GM12875 (cell line): Measurements from ENCODE around the gene IREB2.

Source experiments
- H3K4me3 ChIP-seq: one replicate; pipeline ENCODE4 v1.5.1; 2011; ENCODE audit warnings: low read depth, low read length, control low read depth
- TF ChIP-seq, protein P1 (sequence below): IDR thresholded peaks from 2 replicates; pipeline ENCODE4 v1.5.1; 2011; ENCODE audit warnings: low read depth, mild to moderate bottlenecking, control low read depth, inconsistent platforms, low read length, moderate library complexity, borderline replicate concordance; ENCODE audit not compliant: insufficient read depth

Gene IREB2

DNA sequence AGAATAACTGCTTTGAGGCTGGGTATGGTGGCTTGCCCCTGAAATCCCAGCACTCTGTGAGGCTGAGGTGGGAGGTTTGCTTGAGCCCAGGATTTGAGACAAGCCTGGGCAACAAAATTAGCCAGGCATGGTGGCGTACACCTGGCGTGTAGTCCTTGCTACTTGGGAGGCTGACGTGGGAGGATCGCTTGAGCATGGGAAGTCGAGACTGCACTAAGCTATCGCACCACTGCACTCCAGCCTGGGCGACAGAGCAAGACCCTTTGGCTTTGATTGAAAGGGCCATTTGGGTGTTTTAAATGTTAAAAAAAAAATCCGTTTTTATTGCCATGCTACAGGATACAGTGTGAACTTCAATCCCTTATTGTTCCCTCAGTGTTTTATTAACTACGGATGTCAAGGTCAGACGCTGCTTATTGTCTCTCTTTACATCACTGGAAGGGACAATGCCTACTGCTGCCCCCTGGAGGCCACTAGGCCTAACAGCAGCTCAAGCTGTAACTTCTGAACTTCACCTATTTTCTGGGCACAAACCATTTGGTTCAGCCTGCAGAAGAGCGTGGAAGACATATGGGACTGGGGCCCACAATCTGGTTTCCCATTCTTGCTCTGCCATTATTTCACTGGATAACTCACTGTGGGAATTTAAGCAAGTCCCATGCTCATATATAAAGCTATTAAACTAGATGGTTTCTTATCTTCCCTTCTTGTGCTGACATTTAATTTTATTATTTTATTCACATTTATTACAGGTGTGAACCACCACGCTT is 15.3 kb upstream of the IREB2 start:
- H3K4me3 ChIP-seq = no peak overlapping the region
- TF ChIP-seq, protein P1, sequence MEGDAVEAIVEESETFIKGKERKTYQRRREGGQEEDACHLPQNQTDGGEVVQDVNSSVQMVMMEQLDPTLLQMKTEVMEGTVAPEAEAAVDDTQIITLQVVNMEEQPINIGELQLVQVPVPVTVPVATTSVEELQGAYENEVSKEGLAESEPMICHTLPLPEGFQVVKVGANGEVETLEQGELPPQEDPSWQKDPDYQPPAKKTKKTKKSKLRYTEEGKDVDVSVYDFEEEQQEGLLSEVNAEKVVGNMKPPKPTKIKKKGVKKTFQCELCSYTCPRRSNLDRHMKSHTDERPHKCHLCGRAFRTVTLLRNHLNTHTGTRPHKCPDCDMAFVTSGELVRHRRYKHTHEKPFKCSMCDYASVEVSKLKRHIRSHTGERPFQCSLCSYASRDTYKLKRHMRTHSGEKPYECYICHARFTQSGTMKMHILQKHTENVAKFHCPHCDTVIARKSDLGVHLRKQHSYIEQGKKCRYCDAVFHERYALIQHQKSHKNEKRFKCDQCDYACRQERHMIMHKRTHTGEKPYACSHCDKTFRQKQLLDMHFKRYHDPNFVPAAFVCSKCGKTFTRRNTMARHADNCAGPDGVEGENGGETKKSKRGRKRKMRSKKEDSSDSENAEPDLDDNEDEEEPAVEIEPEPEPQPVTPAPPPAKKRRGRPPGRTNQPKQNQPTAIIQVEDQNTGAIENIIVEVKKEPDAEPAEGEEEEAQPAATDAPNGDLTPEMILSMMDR = peak; percentile 92

DNA sequence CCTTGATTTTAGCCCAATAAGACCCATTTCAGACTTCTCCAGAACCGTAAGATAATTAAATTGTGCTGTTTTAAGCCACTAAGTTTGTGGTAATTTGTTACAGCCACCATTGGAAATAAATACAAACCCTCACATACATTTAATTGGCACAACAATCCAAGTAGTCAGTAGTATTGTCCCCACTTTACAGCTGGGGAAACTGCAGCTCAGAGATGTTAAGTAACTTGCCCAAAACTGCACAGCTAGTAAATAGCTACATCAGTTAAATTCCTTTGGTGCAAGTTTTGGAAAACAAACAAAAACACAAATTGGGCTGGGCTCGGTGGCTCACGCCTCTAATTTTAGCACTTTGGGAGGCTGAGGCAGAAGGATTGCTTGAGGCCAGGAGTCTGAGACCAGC is 13.3 kb upstream of the IREB2 start:
- TF ChIP-seq, protein P1 = no peak
- H3K4me3 ChIP-seq = no peak overlapping the region

DNA sequence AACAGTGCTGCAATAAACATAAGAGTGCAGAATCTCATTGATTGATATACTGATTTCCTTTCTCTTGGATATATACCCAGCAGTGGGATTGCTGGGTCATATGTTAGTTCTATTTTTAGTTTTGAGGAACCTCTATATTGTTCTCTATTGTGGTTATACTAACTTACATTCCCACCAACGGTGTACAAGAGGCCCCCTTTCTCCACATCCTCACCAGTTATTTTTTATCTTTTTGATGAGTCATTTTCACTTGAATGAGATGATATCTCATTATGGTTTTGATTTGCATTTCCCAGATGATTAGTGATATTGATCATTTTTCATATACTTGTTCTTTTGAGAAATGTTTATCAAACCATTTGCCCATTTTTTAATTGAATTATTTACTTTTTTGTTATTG is 12.4 kb upstream of the IREB2 start:
- no peak overlapping the region for H3K4me3 ChIP-seq
- TF ChIP-seq, protein P1 = no peak

DNA sequence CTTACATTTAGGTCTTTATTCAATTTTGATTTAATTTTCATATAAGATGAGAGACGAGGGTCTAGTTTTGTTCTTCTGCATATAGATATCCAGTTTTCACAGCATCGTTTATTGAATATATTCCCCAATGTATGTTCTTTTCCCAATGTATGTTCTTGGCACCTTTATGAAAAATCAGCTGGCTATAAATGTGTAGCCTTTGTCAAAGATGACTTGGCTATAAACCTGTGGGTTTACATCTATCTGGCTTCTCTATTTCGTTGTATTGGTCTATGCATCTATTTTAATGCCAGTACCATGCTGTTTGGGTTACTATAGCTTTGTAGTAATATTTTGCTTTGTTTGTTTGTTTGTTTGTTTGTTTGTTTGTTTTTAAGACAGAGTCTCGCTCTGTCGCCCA is 11.7 kb upstream of the IREB2 start:
- no peak overlapping the region for H3K4me3 ChIP-seq
- TF ChIP-seq, protein P1 = no peak

DNA sequence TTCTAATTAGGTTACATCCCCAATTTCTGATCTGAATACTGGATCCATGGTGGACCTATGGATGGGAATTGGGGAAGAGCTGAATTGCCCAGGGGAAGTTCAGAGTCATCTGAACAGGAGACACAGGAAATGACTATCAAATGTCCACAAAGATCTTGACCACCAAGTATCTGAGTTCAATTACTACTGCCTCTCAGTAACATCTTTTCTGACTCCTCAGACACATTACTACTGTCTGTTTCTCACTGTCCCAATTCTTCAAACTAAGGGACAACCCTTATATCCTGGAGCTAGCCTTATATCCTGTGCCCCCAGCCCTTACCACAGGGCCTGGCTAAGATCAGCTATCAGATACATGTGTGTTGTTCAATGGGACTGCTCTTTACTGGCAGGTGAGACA is 10.1 kb upstream of the IREB2 start:
- no peak overlapping the region for H3K4me3 ChIP-seq
- TF ChIP-seq, protein P1 = no peak

DNA sequence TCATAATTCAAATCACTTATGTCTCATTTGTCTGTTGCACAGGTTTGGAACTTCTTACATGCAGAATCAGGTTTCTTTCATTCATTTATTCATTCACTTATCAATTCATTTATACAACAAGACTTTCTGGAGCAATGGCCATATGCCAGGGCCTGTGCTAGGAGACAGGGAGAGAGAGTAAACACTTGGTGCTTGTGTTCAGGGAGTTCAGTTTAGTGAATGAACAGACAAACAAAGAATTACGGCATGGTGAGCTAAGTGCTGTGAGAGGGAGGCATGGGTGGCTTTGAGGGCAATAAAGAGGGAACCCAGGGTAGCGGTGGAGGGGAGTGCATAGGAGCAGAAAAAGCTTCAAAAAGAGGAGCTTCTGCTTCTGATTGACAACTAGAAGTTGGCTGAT is 8.5 kb upstream of the IREB2 start:
- no peak overlapping the region for H3K4me3 ChIP-seq
- TF ChIP-seq, protein P1 = no peak

DNA sequence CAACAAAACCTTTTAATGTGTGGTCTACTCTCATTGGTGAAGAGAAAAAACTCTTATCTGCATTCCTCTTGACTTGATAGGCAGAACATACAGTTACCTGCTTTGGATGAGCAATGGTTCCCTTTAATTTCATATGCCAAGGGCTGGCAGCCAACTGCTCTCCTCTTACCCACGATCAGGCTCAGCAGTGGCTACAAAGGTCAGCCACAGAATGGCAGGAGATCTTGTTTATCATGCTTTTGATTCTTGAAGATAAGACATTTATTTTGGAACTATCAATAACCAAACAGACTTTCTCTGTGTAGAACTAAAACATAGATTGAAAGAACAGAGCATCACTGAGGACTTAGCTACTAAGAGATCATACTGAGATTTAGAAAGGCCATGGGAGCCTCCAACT is 6.1 kb upstream of the IREB2 start:
- TF ChIP-seq, protein P1 = no peak
- H3K4me3 ChIP-seq = no peak overlapping the region
